ENCODE data around the gene ATXN1. TPM values are rescaled to one million over a fixed set of nuclear protein-coding genes. Genes with fewer than 3 reads are reported as not detected.
"Not testable (repeated sequence)": the region's sequence is repeated elsewhere in the genome, so short reads cannot be mapped to it uniquely, and the experiment has no call there.

Gene ATXN1
- polyA plus RNA-seq, 3 donors: 17.7 to 21.1 (median 20.5) TPM

- no peak for DNase-seq
These were observed 371.6 kb downstream of the ATXN1 start for GRCh38 chr6:16389642-16390041.

- no peak for DNase-seq
These were observed 372.8 kb downstream of the ATXN1 start for GRCh38 chr6:16388488-16388887.

GRCh38 chr6:16386057-16386456, 375.2 kb downstream of the ATXN1 start:
- DNase-seq: no peak

GRCh38 chr6:16383607-16384206, 377.6 kb downstream of the ATXN1 start:
- DNase-seq: no peak

GRCh38 chr6:16381968-16382367, 379.3 kb downstream of the ATXN1 start:
- not testable (repeated sequence) for DNase-seq

GRCh38 chr6:16380220-16380809, 380.9 kb downstream of the ATXN1 start:
- no peak for DNase-seq

- not testable (repeated sequence) for DNase-seq
These were observed 382.9 kb downstream of the ATXN1 start for GRCh38 chr6:16378360-16378759.

GRCh38 chr6:16377470-16377869, 383.8 kb downstream of the ATXN1 start:
- DNase-seq: no peak

- DNase-seq: no peak
These were observed 385.4 kb downstream of the ATXN1 start for GRCh38 chr6:16375843-16376242.

- no peak for DNase-seq
These were observed 386.1 kb downstream of the ATXN1 start for GRCh38 chr6:16375206-16375605.

- DNase-seq: no peak
These were observed 386.6 kb downstream of the ATXN1 start for GRCh38 chr6:16374461-16375200.

GRCh38 chr6:16374016-16374415, 387.2 kb downstream of the ATXN1 start:
- no peak for DNase-seq

GRCh38 chr6:16372029-16372776, 389.1 kb downstream of the ATXN1 start:
- DNase-seq: no peak

- no peak for DNase-seq
These were observed 389.9 kb downstream of the ATXN1 start for GRCh38 chr6:16371401-16371800.

- no peak for DNase-seq
These were observed 390.3 kb downstream of the ATXN1 start for GRCh38 chr6:16370943-16371342.

GRCh38 chr6:16369989-16370388, 391.3 kb downstream of the ATXN1 start:
- no peak for DNase-seq

- no peak for DNase-seq
These were observed 392.0 kb downstream of the ATXN1 start for GRCh38 chr6:16369140-16369745.

- DNase-seq: no peak
These were observed 393.7 kb downstream of the ATXN1 start for GRCh38 chr6:16367571-16367970.

GRCh38 chr6:16363749-16364148, 397.5 kb downstream of the ATXN1 start:
- no peak for DNase-seq

- DNase-seq: no peak
These were observed 398.3 kb downstream of the ATXN1 start for GRCh38 chr6:16362819-16363589.

- DNase-seq: no peak
These were observed 399.0 kb downstream of the ATXN1 start for GRCh38 chr6:16362296-16362695.
